ENCODE data around the gene SPATA21.

- TF ChIP-seq EZH2 (IDR thresholded peaks at IDR 0.05; ENCODE audit: low read length) = no peak
- TF ChIP-seq CTCF (optimal IDR thresholded peaks at IDR 0.05 in 1 of 3, IDR thresholded peaks at IDR 0.05 in 1 of 3, conservative IDR thresholded peaks at IDR 0.05 in 1 of 3; ENCODE audit: extremely low read depth in 1 of 3, insufficient read depth in 2 of 3, low read length in 3 of 3) = no peak
These were observed 15.2 kb downstream of the SPATA21 start for GRCh38 chr1:16422041-16422440.
